PFSK-1 (cell line): ENCODE results near the gene CCDC102A.

Experiments used
- FOXP2 ChIP-seq: optimal IDR thresholded peaks from 2 replicates; pipeline ENCODE3; 2011; ENCODE audit warnings: borderline replicate concordance, control low read depth, inconsistent platforms; ENCODE audit not compliant: insufficient read depth; ENCODE audit errors: extremely low read length, extremely low read depth
- POLR2AphosphoS5 ChIP-seq: IDR thresholded peaks from 2 replicates; pipeline ENCODE4 v1.6.1; 2012; ENCODE audit warnings: low read depth, mild to moderate bottlenecking, control low read depth, low read length, moderate library complexity
- REST ChIP-seq, 2 experiments: IDR thresholded peaks; 2 replicates each; pipeline versions ENCODE4 v1.6.1 to v1.8.0; 2011 to 2012; ENCODE audit warnings: low read depth in 2 of 2, low read length in 2 of 2, control low read depth in 1 of 2, inconsistent platforms in 1 of 2, mild to moderate bottlenecking in 1 of 2, moderate library complexity in 1 of 2; ENCODE audit not compliant: insufficient read depth in 1 of 2
- TAF1 ChIP-seq: IDR thresholded peaks from 2 replicates; pipeline ENCODE4 v1.6.1; 2012; ENCODE audit warnings: low read length, control low read depth, borderline replicate concordance; ENCODE audit not compliant: insufficient read depth

DNA sequence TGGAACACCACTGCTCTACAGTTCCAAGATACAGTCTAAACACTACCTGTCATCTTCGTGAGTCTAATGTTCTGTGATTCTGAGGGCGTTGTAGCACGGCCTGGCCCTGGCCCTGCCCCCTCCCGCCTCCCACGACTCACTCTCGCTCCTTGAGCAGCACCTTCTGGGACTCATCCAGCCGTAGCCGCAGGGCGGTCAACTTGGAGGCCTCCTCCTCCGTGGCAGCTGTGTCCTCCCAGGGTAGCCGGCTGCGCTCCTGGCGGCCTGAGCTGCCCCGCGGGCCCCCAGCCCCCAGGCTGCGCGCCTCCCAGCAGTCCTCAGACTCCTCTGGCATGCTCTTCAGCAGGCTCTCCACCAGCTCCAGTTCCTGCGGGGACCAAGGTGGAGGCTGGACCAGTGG lies 10.6 kb downstream of the CCDC102A start:
- TF ChIP-seq REST (IDR thresholded peaks at IDR 0.05; ENCODE audit: insufficient read depth in 1 of 2, low read depth in 2 of 2, low read length in 2 of 2): no peak
- no peak for TF ChIP-seq TAF1
- TF ChIP-seq FOXP2: no peak
- no peak for TF ChIP-seq POLR2AphosphoS5
